Pancreas (tissue), 10 donors: ENCODE measurements around the gene CDHR5. TPM values are rescaled to one million over a fixed set of nuclear protein-coding genes. Genes with fewer than 3 reads are reported as not detected.
A peak's percentile ranks its signal among the peaks of the same experiment; 100 is the strongest.

ENCODE experiments used
- ATAC-seq, 4 donors: fragments of 200-7000 bp; cut with Tn5 transposase; one replicate each; pipeline versions ENCODE4 v1.8.0 to v1.9.1; 2020; ENCODE audit warnings: mild to moderate bottlenecking in 4 of 4, moderate library complexity in 4 of 4
- DNase-seq, 6 donors: peaks; one replicate each; pipeline ENCODE4 v3.0.0-alpha.2; 2020
- FAIRE-seq: peaks from 2 replicates; lab custom pipeline; 2012; peaks lifted over from hg19 to GRCh38; lab: Jason Lieb, UNC
- H3K27ac ChIP-seq, 4 donors: fragments of 200-600 bp; sonication (generic); 1 replicate in 3 of 4; 2 replicates in 1 of 4; pipeline versions ENCODE4 v1.5.0 to v1.8.0; 2020
- H3K27me3 ChIP-seq, 4 donors: fragments of 200-600 bp; one replicate each; pipeline ENCODE4 v1.8.0; 2021
- H3K36me3 ChIP-seq, 3 donors: fragments of 200-600 bp; sonication (generic) in 1 of 3; one replicate each; pipeline versions ENCODE4 v1.5.0 to v1.8.0; 2020 to 2021
- H3K4me1 ChIP-seq, 3 donors: fragments of 200-600 bp; one replicate each; pipeline ENCODE4 v1.8.0; 2021
- H3K4me3 ChIP-seq, 4 donors: fragments of 200-600 bp; sonication (generic) in 2 of 4; one replicate each; pipeline versions ENCODE4 v1.5.0 to v1.8.0; 2020 to 2021
- H3K9me3 ChIP-seq, 4 donors: fragments of 200-600 bp; one replicate each; pipeline ENCODE4 v1.8.0; 2021
- CTCF ChIP-seq, 4 donors: fragments of 200-600 bp; sonication (generic) in 3 of 4; IDR thresholded peaks; one replicate each; pipeline versions ENCODE4 v1.5.0 to v1.8.0; 2021; ENCODE audit warnings: antibody characterized with exemption in 4 of 4
- WGBS, 2 donors: extraction: QIAGEN DNeasy Blood & Tissue Kit; methylation state at CpG; one replicate each; pipeline ENCODE4 v1.1.7; 2013; 5-methylcytosine and 5-hydroxymethylcytosine counted together
- intact Hi-C, 3 donors: fragments of 100-400 bp; cut with DNase I; formaldehyde crosslinking; loops; one replicate each; pipeline versions ENCODE4 v1.11.1 to v1.14.2; 2022
- polyA plus RNA-seq, 2 donors: library from polyadenylated mRNA; stranded (reverse); fragments of 200-250 nt; gene quantifications; one replicate each; pipeline ENCODE4 v1.2.3, GENCODE V29; 2013
- total RNA-seq, 6 donors: library from RNA; stranded (reverse); fragmentation: NEBNext Ultra II Directional in 4 of 6; extraction: Animal tissue kit (Norgen Biotek cat#: 25700) in 4 of 6; gene quantifications; one replicate each; pipeline versions ENCODE4 v1.2.1 to v1.2.4, GENCODE V29; 2021 to 2023
- donor health status: healthy with polysubstance abuse.
- donor health status: DM: no; HTN: no; CAD: no; lungs with moderate emphysema.
- donor health status: DM: no; HTN: no; CAD: no.
- donor health status: control.
- donor health status: control.
- donor health status: Bipolar disorder and iron deficiency.
- donor health status: DM: yes; HTN: yes; CAD: no.
- donor health status: DM: no; HTN: no; CAD: no.
- donor health status: DM: no; HTN: no; CAD: no.
- donor health status: DM: yes; HTN: yes; CAD: no.

CDHR5 gene
- total and polyA plus RNA-seq, 8 donors: 0.61 to 4.4 (median 1.5) TPM

DNA sequence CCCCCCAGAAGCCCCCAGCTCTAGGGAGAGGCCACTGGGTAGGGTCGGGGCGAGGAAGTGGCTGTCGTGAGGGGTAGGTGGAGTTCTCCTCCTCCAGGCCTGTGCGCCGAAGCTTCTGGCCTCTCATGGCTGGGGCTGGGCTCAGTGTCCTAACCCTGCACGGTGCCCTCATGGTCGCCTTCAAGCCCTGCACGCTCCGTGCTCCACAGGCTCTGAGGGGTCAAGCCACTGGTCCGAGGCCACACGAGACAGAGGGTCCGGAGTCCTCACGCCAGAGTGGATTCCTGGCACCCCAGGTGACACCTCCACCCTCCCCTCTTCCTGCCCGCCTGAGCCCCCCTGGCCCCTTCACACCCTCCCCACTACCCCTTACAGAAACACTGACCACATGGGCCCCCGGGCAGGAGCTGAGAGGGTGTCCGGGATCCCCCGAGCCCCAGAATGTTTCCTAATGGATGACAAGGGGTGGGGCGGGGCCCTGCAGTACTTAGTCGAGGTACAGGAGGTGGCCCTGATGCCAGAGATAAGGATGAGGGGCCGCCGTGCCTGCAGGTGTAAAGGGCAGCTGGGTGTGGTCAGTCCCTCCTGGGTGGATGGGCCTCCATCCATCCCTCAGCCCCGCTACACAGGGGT, 997 bp upstream of the CDHR5 start:
- no peak for TF ChIP-seq CTCF (IDR thresholded peaks at IDR 0.05)
- H3K36me3 ChIP-seq: no peaks in the 10 kb centered on the region
- no peaks in the 10 kb centered on the region for H3K4me1 ChIP-seq
- no peak overlapping the region for H3K4me3 ChIP-seq
- ATAC-seq (peak in 1 of 4 donors; percentile 4), FAIRE-seq (no peak), DNase-seq (peak in 4 of 6 donors; percentile 15 to 72 (median 43))
- H3K27ac ChIP-seq: no peak overlapping the region
- no peaks in the 10 kb centered on the region for H3K27me3 ChIP-seq
- intact Hi-C loops: no loop called here
- H3K9me3 ChIP-seq: no peaks in the 10 kb centered on the region
- WGBS, 2 donors: 74 to 82% methylated on average over 22 of the region's 22 CpGs

DNA sequence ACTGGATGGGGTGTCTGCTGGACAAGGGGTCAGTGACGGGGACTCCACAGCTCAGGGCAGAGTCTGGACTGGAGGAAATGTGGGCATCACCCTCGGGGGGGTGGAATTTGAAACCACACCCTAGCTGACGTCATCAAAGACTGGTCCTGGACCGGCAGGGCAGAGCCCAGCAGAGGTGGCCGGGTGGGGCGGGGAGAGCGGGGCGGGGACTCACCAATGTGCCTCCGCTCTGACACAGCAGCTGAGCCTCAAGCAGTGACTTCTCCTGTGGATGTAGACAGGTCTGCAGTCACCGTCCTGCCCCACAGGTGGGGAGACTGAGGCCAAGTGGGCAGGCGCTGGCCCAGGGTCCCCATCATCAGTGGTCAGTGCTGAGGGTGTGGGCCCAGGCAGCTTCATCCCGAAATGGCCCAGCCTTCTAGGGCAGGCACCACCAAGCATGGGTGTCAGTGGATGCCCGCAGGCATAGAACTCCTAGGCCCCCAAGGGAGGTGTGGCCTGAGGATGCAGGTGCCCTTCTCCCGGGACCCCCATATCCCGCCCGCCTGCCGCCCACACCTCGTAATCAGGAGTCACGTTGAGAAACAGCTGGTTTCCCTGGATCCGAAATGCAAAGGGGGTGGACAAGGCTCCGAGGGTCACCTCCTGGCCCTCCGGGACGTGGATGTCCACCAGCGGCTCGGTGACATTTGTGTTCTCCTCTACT, 603 bp downstream of the CDHR5 start:
- Histone ChIP-seq H3K9me3 (no peaks in the 10 kb centered on the region), H3K27me3 (no peaks in the 10 kb centered on the region), H3K4me1 (no peaks in the 10 kb centered on the region), H3K27ac (no peak overlapping the region), H3K4me3 (peak overlapping the region in 1 of 4 donors; percentile 10), H3K36me3 (no peaks in the 10 kb centered on the region)
- FAIRE-seq: no peak
- TF ChIP-seq CTCF (IDR thresholded peaks at IDR 0.05): no peak
- peak; percentile 23 to 45 (median 43) for ATAC-seq
- intact Hi-C loops: no loop called here
- peak in 5 of 6 donors; percentile 14 to 58 (median 54) for DNase-seq
- 60 to 75% methylated on average over 25 of the region's 25 CpGs for WGBS, 2 donors

DNA sequence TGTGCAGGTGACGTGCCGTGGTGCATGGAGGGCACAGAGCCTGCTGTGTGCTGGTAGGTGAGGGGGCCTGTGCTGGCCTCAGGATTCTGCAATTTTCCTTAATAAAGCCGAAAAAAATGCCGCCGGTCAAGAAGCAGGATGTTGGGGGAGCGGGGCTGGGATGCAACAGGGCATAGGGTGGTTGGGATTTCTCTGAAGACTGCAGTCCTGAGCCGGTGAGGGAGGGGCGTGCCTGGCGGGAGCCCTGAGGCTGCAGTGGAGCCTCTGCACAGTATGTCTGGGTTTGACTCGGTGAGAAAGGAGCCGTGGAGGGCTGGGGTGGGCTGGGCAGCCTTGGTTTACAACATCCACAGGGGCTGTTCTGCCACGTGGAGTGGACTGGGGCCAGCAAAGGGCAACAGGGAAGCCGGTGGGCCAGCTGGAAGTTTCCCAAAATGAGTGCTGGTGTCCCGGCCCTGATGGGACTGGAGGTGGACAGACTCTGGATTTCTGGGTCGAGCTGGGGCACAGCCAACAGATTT, 1.3 kb downstream of the CDHR5 start:
- no peak overlapping the region for H3K4me3 ChIP-seq
- no peaks in the 10 kb centered on the region for H3K9me3 ChIP-seq
- no peak for TF ChIP-seq CTCF (IDR thresholded peaks at IDR 0.05)
- no peaks in the 10 kb centered on the region for H3K27me3 ChIP-seq
- peak in 3 of 6 donors; percentile 12 to 63 (median 33) for DNase-seq
- FAIRE-seq: no peak
- ATAC-seq: no peak
- no peaks in the 10 kb centered on the region for H3K36me3 ChIP-seq
- intact Hi-C loops: no loop called here
- 87 to 88% methylated on average over 15 of the region's 15 CpGs for WGBS, 2 donors
- no peak overlapping the region for H3K27ac ChIP-seq
- H3K4me1 ChIP-seq: no peaks in the 10 kb centered on the region

DNA sequence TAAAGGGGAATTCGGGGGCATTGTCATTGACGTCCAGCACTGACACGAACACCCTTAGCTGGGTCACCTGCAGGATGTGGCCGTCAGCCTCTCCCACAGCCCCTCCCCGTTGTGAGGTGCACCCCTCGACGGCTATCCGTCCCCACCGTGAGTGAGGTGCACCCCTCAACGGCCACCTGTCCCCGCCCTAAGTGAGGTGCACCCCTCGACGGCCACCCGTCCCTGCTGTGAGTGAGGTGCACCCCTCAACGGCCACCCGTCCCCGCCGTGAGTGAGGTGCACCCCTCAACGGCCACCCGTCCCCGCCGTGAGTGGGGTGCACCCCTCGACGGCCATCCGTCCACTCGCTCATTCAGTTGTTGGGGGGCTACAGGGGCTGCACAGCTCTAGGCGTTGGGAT, 2.9 kb downstream of the CDHR5 start:
- Histone ChIP-seq H3K4me3 (no peak overlapping the region), H3K36me3 (no peaks in the 10 kb centered on the region), H3K27me3 (no peaks in the 10 kb centered on the region), H3K4me1 (no peaks in the 10 kb centered on the region), H3K9me3 (no peaks in the 10 kb centered on the region), H3K27ac (no peak overlapping the region)
- peak in 1 of 6 donors; percentile 35 for DNase-seq
- intact Hi-C loops: no loop called here
- ATAC-seq: no peak
- no peak for FAIRE-seq
- no peak for TF ChIP-seq CTCF (IDR thresholded peaks at IDR 0.05)
- 88 to 91% methylated on average over 27 of the region's 27 CpGs for WGBS, 2 donors
